ENCODE results near the gene CCDC142. TPM values are rescaled to one million over a fixed set of nuclear protein-coding genes. Genes with fewer than 3 reads are reported as not detected.

CCDC142 gene
- total and polyA plus RNA-seq, 2 donors (not counting 1 experiment from before 2014, with no cell fraction given), result 13.0 to 61.6 TPM

DNA sequence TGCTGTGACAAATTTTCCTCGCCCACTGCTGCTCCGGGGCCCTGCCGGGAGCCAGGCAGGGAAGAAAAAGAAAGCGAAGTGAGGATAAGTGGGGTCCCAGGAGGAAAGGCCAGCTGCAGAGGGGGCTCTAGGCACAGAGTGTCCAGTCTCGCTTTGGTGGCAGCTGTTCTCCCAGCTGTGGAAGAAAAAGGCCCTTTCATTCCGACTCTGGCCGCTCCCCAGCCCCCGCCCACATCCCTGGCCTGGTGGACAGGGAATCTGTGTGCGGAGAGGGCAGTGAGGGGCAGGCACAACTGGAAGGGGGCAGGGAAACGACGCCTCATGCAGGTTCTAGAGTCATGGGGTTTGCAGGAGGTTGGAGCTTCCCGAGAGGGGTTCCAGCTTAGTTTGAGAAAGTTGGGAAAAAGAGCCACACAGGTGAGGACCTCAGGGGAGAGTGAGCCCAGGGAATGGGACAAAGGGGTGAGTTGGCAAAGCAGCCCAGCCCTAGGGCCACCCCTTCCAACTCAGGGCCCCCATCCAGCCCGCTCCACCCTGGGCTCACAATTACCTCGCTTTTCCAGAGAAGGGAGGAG, 42.9 kb downstream of the CCDC142 start:
- H3K36me3 ChIP-seq (replicated peaks in 1 of 2; ENCODE audit: control extremely low read depth in 1 of 2, control insufficient read depth in 1 of 2, extremely low read depth in 1 of 2, insufficient read depth in 2 of 2, low read length in 1 of 2), result no peaks in the 10 kb centered on the region
- peak overlapping the region; percentile 72 for H2AFZ ChIP-seq (ENCODE audit: insufficient read depth, low read depth, low read length, poor library complexity, severe bottlenecking)
- CTCF ChIA-PET, result interaction anchor here (0.7 to 1.3 kb wide), 8 partner anchors 13 to 92 kb away, joined by 3 to 7 read pairs (median 3); no protein-coding TSS in a partner anchor
- H3K9ac ChIP-seq (ENCODE audit: low read length), result peak overlapping the region; percentile 60
- H3K79me2 ChIP-seq (ENCODE audit: control insufficient read depth, insufficient read depth, low read length), result no peaks in the 10 kb centered on the region
- H3K27me3 Mint-ChIP-seq, result peaks cover 16% of the 10 kb centered on the region
- no peak for DNase-seq
- H3K27me3 ChIP-seq (replicated peaks in 1 of 4; ENCODE audit: control extremely low read depth in 1 of 4, control insufficient read depth in 3 of 4, insufficient read depth in 4 of 4, low read length in 3 of 4), result peaks cover 0 to 43% (median 13%) of the 10 kb centered on the region in 4 experiments
- POLR2A ChIA-PET, result interaction anchor here (0.5 to 1.4 kb wide), 4 partner anchors 15 to 258 kb away, joined by 3 to 7 read pairs (median 4); partner anchors contain the start of genes C2orf81, INO80B, WBP1 and WDR54
- WGBS (ENCODE audit: insufficient coverage), result 33% methylated on average over 13 of the region's 14 CpGs
- TF ChIP-seq, protein P1, sequence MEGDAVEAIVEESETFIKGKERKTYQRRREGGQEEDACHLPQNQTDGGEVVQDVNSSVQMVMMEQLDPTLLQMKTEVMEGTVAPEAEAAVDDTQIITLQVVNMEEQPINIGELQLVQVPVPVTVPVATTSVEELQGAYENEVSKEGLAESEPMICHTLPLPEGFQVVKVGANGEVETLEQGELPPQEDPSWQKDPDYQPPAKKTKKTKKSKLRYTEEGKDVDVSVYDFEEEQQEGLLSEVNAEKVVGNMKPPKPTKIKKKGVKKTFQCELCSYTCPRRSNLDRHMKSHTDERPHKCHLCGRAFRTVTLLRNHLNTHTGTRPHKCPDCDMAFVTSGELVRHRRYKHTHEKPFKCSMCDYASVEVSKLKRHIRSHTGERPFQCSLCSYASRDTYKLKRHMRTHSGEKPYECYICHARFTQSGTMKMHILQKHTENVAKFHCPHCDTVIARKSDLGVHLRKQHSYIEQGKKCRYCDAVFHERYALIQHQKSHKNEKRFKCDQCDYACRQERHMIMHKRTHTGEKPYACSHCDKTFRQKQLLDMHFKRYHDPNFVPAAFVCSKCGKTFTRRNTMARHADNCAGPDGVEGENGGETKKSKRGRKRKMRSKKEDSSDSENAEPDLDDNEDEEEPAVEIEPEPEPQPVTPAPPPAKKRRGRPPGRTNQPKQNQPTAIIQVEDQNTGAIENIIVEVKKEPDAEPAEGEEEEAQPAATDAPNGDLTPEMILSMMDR (IDR thresholded peaks at IDR 0.05), result no peak
- no peak for TF ChIP-seq EZH2 (IDR thresholded peaks at IDR 0.05; ENCODE audit: borderline replicate concordance, insufficient read depth, low read depth, low read length, poor library complexity, severe bottlenecking)
- peak overlapping the region; percentile 83 for H3K4me3 Mint-ChIP-seq
- intact Hi-C loops (cut with micrococcal nuclease), result loop anchor here (1.0 kb wide), 2 partner anchors 14 to 19 kb away; partner anchors contain the start of genes C2orf81 and WDR54
- peak overlapping the region; percentile 95 for H3K4me2 ChIP-seq (replicated peaks; ENCODE audit: low read depth, low read length, poor library complexity, severe bottlenecking)
- peaks cover 0 to 9% (median 0%) of the 10 kb centered on the region in 3 donors for H3K9me3 ChIP-seq (ENCODE audit: control extremely low read depth in 1 of 3, control insufficient read depth in 2 of 3, insufficient read depth in 1 of 3, low read length in 2 of 3)
- peaks cover 36 to 46% of the 10 kb centered on the region in 2 donors for H3K4me1 ChIP-seq (ENCODE audit: control insufficient read depth in 2 of 2, insufficient read depth in 2 of 2, low read length in 2 of 2)
- H4K20me1 ChIP-seq (ENCODE audit: control insufficient read depth, insufficient read depth, low read length, poor library complexity, severe bottlenecking), result no peaks in the 10 kb centered on the region
- ATAC-seq (ENCODE audit: low read depth), result no peak
- H3K4me3 ChIP-seq (ENCODE audit: control extremely low read depth in 1 of 5, extremely low read depth in 1 of 5, insufficient read depth in 1 of 5, low read depth in 2 of 5, low read length in 4 of 5), result peak overlapping the region; percentile 14 to 55 (median 49)
- H3K4me1 Mint-ChIP-seq, result peaks cover 48% of the 10 kb centered on the region
- no peak overlapping the region for H3K27ac ChIP-seq (ENCODE audit: low read length in 2 of 2)
- H3K9me3 Mint-ChIP-seq (ENCODE audit: insufficient read depth), result no peaks in the 10 kb centered on the region
- peak overlapping the region; percentile 67 for H3K27ac Mint-ChIP-seq

DNA sequence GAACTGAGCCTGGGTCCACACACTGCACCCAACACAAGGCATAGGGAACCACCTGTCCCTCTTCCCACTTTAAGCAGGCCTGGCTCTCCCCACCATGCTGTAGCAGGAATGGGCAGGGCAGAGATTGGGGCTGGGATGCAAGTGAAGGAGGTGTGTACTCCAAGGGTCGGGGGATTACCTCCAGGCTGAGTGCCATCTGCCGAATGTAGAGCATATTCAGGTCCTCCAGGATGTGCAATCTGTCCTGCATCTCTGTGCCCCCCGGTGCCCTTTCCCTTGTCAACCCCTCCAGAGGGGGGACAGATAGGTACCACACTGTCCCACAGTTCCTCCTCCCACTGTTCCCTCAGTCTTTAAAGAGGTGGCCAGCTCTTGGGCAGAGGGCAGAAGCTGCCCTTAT, 43.4 kb downstream of the CCDC142 start:
- H3K4me1 Mint-ChIP-seq, result peaks cover 48% of the 10 kb centered on the region

More for the DNA sequence above, 43.4 kb downstream of the CCDC142 start:
- ChIA-PET POLR2A (interaction anchor here (1.4 kb wide), 1 partner anchor 19 kb away, joined by 7 read pairs; the partner anchor contains the start of gene WBP1), CTCF (interaction anchor here (0.9 to 1.3 kb wide), 3 partner anchors 14 to 48 kb away, joined by 3 read pairs; no protein-coding TSS in a partner anchor)
- no peak overlapping the region for H3K27ac Mint-ChIP-seq
- H4K20me1 ChIP-seq (ENCODE audit: control insufficient read depth, insufficient read depth, low read length, poor library complexity, severe bottlenecking), result no peaks in the 10 kb centered on the region
- H3K79me2 ChIP-seq (ENCODE audit: control insufficient read depth, insufficient read depth, low read length), result no peaks in the 10 kb centered on the region
- intact Hi-C loops (cut with micrococcal nuclease), result no loop called here
- H3K9me3 ChIP-seq (ENCODE audit: control extremely low read depth in 1 of 3, control insufficient read depth in 2 of 3, insufficient read depth in 1 of 3, low read length in 2 of 3), result peaks cover 0 to 9% (median 0%) of the 10 kb centered on the region in 3 donors
- H3K27me3 ChIP-seq (replicated peaks in 1 of 4; ENCODE audit: control extremely low read depth in 1 of 4, control insufficient read depth in 3 of 4, insufficient read depth in 4 of 4, low read length in 3 of 4), result peaks cover 0 to 39% (median 12%) of the 10 kb centered on the region in 4 experiments
- no peak overlapping the region for H3K9ac ChIP-seq (ENCODE audit: low read length)
- DNase-seq (no peak), ATAC-seq (ENCODE audit: low read depth) (no peak)
- no peaks in the 10 kb centered on the region for H3K9me3 Mint-ChIP-seq (ENCODE audit: insufficient read depth)
- peak overlapping the region; percentile 95 for H3K4me2 ChIP-seq (replicated peaks; ENCODE audit: low read depth, low read length, poor library complexity, severe bottlenecking)
- peak overlapping the region in 2 of 5 experiments; percentile 33 to 55 for H3K4me3 ChIP-seq (ENCODE audit: control extremely low read depth in 1 of 5, extremely low read depth in 1 of 5, insufficient read depth in 1 of 5, low read depth in 2 of 5, low read length in 4 of 5)
- H2AFZ ChIP-seq (ENCODE audit: insufficient read depth, low read depth, low read length, poor library complexity, severe bottlenecking), result peak overlapping the region; percentile 72
- TF ChIP-seq, protein P1 (IDR thresholded peaks at IDR 0.05), result no peak
- TF ChIP-seq EZH2 (IDR thresholded peaks at IDR 0.05; ENCODE audit: borderline replicate concordance, insufficient read depth, low read depth, low read length, poor library complexity, severe bottlenecking), result no peak
- no peaks in the 10 kb centered on the region for H3K36me3 ChIP-seq (replicated peaks in 1 of 2; ENCODE audit: control extremely low read depth in 1 of 2, control insufficient read depth in 1 of 2, extremely low read depth in 1 of 2, insufficient read depth in 2 of 2, low read length in 1 of 2)
- H3K4me1 ChIP-seq (ENCODE audit: control insufficient read depth in 2 of 2, insufficient read depth in 2 of 2, low read length in 2 of 2), result peaks cover 36 to 46% of the 10 kb centered on the region in 2 donors
- peaks cover 14% of the 10 kb centered on the region for H3K27me3 Mint-ChIP-seq
- H3K4me3 Mint-ChIP-seq, result peak overlapping the region; percentile 83
- H3K27ac ChIP-seq (ENCODE audit: low read length in 2 of 2), result no peak overlapping the region
- 44% methylated on average over 3 of the region's 3 CpGs for WGBS (ENCODE audit: insufficient coverage)
